A549 (cell line): ENCODE measurements around the gene DCAKD.

Experiments used
- CTCF ChIP-seq: fragments of >200 bp; sonication (Bioruptor Twin); formaldehyde crosslinking; IDR thresholded peaks from 3 replicates; pipeline ENCODE4 v1.5.1; 2016
- EHMT2 ChIP-seq: fragments of 200-600 bp; sonication (generic); IDR thresholded peaks from 2 replicates; pipeline ENCODE4 v1.6.1; 2016; ENCODE audit warnings: antibody characterized with exemption, low read depth, mild to moderate bottlenecking, moderate library complexity
- ELK1 ChIP-seq: fragments of 150-350 bp; IDR thresholded peaks from 2 replicates; pipeline ENCODE4 v1.6.1; 2014; ENCODE audit warnings: low read depth, mild to moderate bottlenecking, low read length
- GATA3 ChIP-seq: IDR thresholded peaks from 2 replicates; pipeline ENCODE4 v1.6.1; 2012; ENCODE audit warnings: borderline replicate concordance
- JUNB ChIP-seq: fragments of >200 bp; sonication (Bioruptor Twin); formaldehyde crosslinking; IDR thresholded peaks from 2 replicates; pipeline ENCODE4 v1.6.1; 2016
- MAZ ChIP-seq: fragments of 150-350 bp; IDR thresholded peaks from 2 replicates; pipeline ENCODE4 v1.6.1; 2014; ENCODE audit warnings: antibody characterized with exemption, low read depth, low read length, borderline replicate concordance
- MYC ChIP-seq: IDR thresholded peaks from 2 replicates; pipeline ENCODE4 v1.6.1; 2012; ENCODE audit warnings: mild to moderate bottlenecking, inconsistent platforms, low read length, improper control_type of control experiment, borderline replicate concordance
- POLR2A ChIP-seq: IDR thresholded peaks from 2 replicates; pipeline ENCODE4 v1.6.1; 2012; ENCODE audit warnings: mild to moderate bottlenecking, low read length
- TF ChIP-seq, protein P1 (sequence below): IDR thresholded peaks from 2 replicates; pipeline ENCODE4 v1.6.1; 2012

GRCh38 chr17:45040459-45040858, 11.0 kb downstream of the DCAKD start:
- TF ChIP-seq CTCF, result no peak
- no peak for TF ChIP-seq MAZ
- no peak for TF ChIP-seq MYC
- TF ChIP-seq, protein P1, sequence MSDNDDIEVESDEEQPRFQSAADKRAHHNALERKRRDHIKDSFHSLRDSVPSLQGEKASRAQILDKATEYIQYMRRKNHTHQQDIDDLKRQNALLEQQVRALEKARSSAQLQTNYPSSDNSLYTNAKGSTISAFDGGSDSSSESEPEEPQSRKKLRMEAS, result no peak
- TF ChIP-seq ELK1, result no peak
- no peak for TF ChIP-seq POLR2A
- TF ChIP-seq EHMT2, result no peak
- no peak for TF ChIP-seq GATA3
- no peak for TF ChIP-seq JUNB
